H1 (cell line): Measurements from ENCODE around the gene LPCAT1. TPM values are rescaled to one million over a fixed set of nuclear protein-coding genes. Genes with fewer than 3 reads are reported as not detected.

Experiments
- CTCF ChIA-PET: fragments of 300-600 bp; sonication (Branson Sonifier 250); formaldehyde crosslinking; loops from one replicate; lab custom pipeline; 2021; ENCODE audit not compliant: partially characterized antibody; lab: Charles Lee
- POLR2A ChIA-PET: fragments of 300-600 bp; sonication (Branson Sonifier 250); formaldehyde crosslinking; loops from one replicate; lab custom pipeline; 2021; ENCODE audit warnings: inconsistent platforms; ENCODE audit not compliant: partially characterized antibody; lab: Charles Lee
- DNase-seq, 2 experiments: peaks; one replicate each; pipeline versions ENCODE4 v3.0.0 to v3.0.0-alpha.2; 2010 to 2022; ENCODE audit warnings: low spot score in 2 of 2, low read depth in 1 of 2, mixed read lengths in 1 of 2
- FAIRE-seq: peaks from 2 replicates; lab custom pipeline; 2011; peaks lifted over from hg19 to GRCh38; lab: Jason Lieb, UNC
- H2AFZ ChIP-seq: 2 replicates; pipeline ENCODE4 v1.8.1; 2012; ENCODE audit warnings: low read length, inconsistent platforms
- H2AK5ac ChIP-seq: 2 replicates; pipeline ENCODE4 v1.6.1; 2013; ENCODE audit warnings: low read depth, low read length
- H2BK120ac ChIP-seq: replicated peaks from 2 replicates; pipeline ENCODE3; 2013; ENCODE audit warnings: low read depth, low read length, inconsistent platforms
- H2BK12ac ChIP-seq: 2 replicates; pipeline ENCODE4 v1.6.1; 2013; ENCODE audit warnings: low read depth, low read length
- H2BK15ac ChIP-seq: 2 replicates; pipeline ENCODE4 v1.6.1; 2013; ENCODE audit warnings: low read length
- H2BK20ac ChIP-seq: 2 replicates; pipeline ENCODE4 v1.6.1; 2013; ENCODE audit warnings: low read length
- H2BK5ac ChIP-seq: 2 replicates; pipeline ENCODE4 v1.6.1; 2013; ENCODE audit warnings: low read depth, low read length
- H3K14ac ChIP-seq: 2 replicates; pipeline ENCODE4 v1.6.1; 2013; ENCODE audit warnings: inconsistent platforms; ENCODE audit not compliant: insufficient read length
- H3K18ac ChIP-seq: 2 replicates; pipeline ENCODE4 v1.6.1; 2013; ENCODE audit warnings: low read length; ENCODE audit errors: extremely low read depth
- H3K23ac ChIP-seq: 2 replicates; pipeline ENCODE4 v1.6.1; 2013; ENCODE audit warnings: inconsistent platforms; ENCODE audit not compliant: insufficient read length
- H3K23me2 ChIP-seq: 2 replicates; pipeline ENCODE4 v1.6.1; 2013; ENCODE audit warnings: low read depth, low read length
- H3K27ac ChIP-seq: 2 replicates; pipeline ENCODE4 v1.6.1; 2011; ENCODE audit warnings: low read depth, low read length, inconsistent platforms
- H3K27me3 ChIP-seq, 4 experiments: replicated peaks in 1 of 4; 1 replicate in 1 of 4; 2 replicates in 3 of 4; pipeline versions ENCODE4 v1.6.1 to v1.8.1; 2011 to 2013; ENCODE audit warnings: low read length in 3 of 4, mild to moderate bottlenecking in 3 of 4, inconsistent platforms in 2 of 4, mixed read lengths in 2 of 4, moderate library complexity in 1 of 4; ENCODE audit not compliant: control insufficient read depth in 3 of 4, insufficient read depth in 3 of 4; ENCODE audit errors: extremely low read depth in 1 of 4
- H3K36me3 ChIP-seq, 4 experiments: 2 replicates each; pipeline versions ENCODE4 v1.6.1 to v1.8.1; 2011 to 2013; ENCODE audit warnings: mild to moderate bottlenecking in 4 of 4, low read length in 3 of 4, moderate library complexity in 2 of 4, control low read depth in 1 of 4, inconsistent platforms in 1 of 4; ENCODE audit not compliant: insufficient read depth in 4 of 4, control insufficient read depth in 2 of 4
- H3K4ac ChIP-seq: replicated peaks from 2 replicates; pipeline ENCODE3; 2013; ENCODE audit warnings: low read length, low read depth, mixed read lengths, inconsistent platforms; ENCODE audit not compliant: insufficient read length
- H3K4me1 ChIP-seq, 4 experiments: replicated peaks in 1 of 4; 1 replicate in 1 of 4; 2 replicates in 3 of 4; pipeline versions ENCODE4 v1.6.1 to v1.8.1; 2011 to 2013; ENCODE audit warnings: low read length in 3 of 4, inconsistent platforms in 2 of 4, mixed read lengths in 1 of 4; ENCODE audit not compliant: insufficient read depth in 4 of 4, control insufficient read depth in 3 of 4
- H3K4me2 ChIP-seq, 2 experiments: 2 replicates each; pipeline versions ENCODE4 v1.6.1 to v1.8.1; 2011 to 2013; ENCODE audit warnings: low read depth in 2 of 2, low read length in 2 of 2, control low read depth in 1 of 2, inconsistent platforms in 1 of 2, mild to moderate bottlenecking in 1 of 2; ENCODE audit not compliant: insufficient read depth in 1 of 2
- H3K4me3 ChIP-seq, 4 experiments: fragments of 200-600, 300-600 bp in 1 of 4; sonication (generic), shearing (Covaris generic), sonication (Bioruptor Twin) in 1 of 4; 2 replicates each; pipeline versions ENCODE4 v1.5.1 to v1.8.1; 2011 to 2016; ENCODE audit warnings: low read length in 4 of 4, low read depth in 3 of 4, control low read depth in 2 of 4, inconsistent platforms in 2 of 4, mild to moderate bottlenecking in 2 of 4, mixed read lengths in 1 of 4, moderate library complexity in 1 of 4; ENCODE audit not compliant: insufficient read depth in 2 of 4; ENCODE audit errors: extremely low read depth in 1 of 4
- H3K56ac ChIP-seq: replicated peaks from 2 replicates; pipeline ENCODE3; 2013; ENCODE audit warnings: low read depth, mild to moderate bottlenecking, mixed read lengths, low read length, inconsistent platforms; ENCODE audit not compliant: insufficient read length
- H3K79me1 ChIP-seq: 2 replicates; pipeline ENCODE4 v1.6.1; 2013; ENCODE audit warnings: low read depth, low read length, control low read depth
- H3K79me2 ChIP-seq, 2 experiments: 2 replicates each; pipeline versions ENCODE4 v1.6.1 to v1.8.1; 2012 to 2013; ENCODE audit warnings: low read length in 2 of 2, mild to moderate bottlenecking in 2 of 2, inconsistent platforms in 1 of 2; ENCODE audit not compliant: insufficient read depth in 2 of 2, control insufficient read depth in 1 of 2
- H3K9ac ChIP-seq, 4 experiments: replicated peaks in 1 of 4; 1 replicate in 1 of 4; 2 replicates in 3 of 4; pipeline versions ENCODE4 v1.6.1 to v1.8.1; 2011 to 2013; ENCODE audit warnings: low read depth in 3 of 4, low read length in 3 of 4, control low read depth in 2 of 4, mild to moderate bottlenecking in 2 of 4, moderate library complexity in 2 of 4, inconsistent platforms in 1 of 4; ENCODE audit errors: extremely low read depth in 1 of 4
- H3K9me3 ChIP-seq, 2 experiments: 2 replicates each; pipeline versions ENCODE4 v1.6.1 to v1.8.1; 2012 to 2013; ENCODE audit warnings: mild to moderate bottlenecking in 2 of 2, moderate library complexity in 2 of 2, control low read depth in 1 of 2, inconsistent platforms in 1 of 2, low read depth in 1 of 2, low read length in 1 of 2, mixed read lengths in 1 of 2; ENCODE audit not compliant: insufficient read depth in 2 of 2
- H4K20me1 ChIP-seq, 2 experiments: replicated peaks in 1 of 2; 2 replicates each; pipeline versions ENCODE3 to v1.8.1; 2011 to 2013; ENCODE audit warnings: inconsistent platforms in 2 of 2, low read length in 2 of 2, mild to moderate bottlenecking in 1 of 2; ENCODE audit not compliant: insufficient read depth in 2 of 2, control insufficient read depth in 1 of 2
- H4K5ac ChIP-seq: 2 replicates; pipeline ENCODE4 v1.6.1; 2013; ENCODE audit warnings: low read length, low read depth, mixed read lengths, inconsistent platforms; ENCODE audit not compliant: insufficient read length
- H4K8ac ChIP-seq: 2 replicates; pipeline ENCODE4 v1.8.0; 2013; ENCODE audit warnings: mild to moderate bottlenecking, moderate library complexity, low read length, inconsistent platforms; ENCODE audit not compliant: insufficient read depth; ENCODE audit errors: extremely low read depth
- H4K91ac ChIP-seq: replicated peaks from 2 replicates; pipeline ENCODE3; 2013; ENCODE audit warnings: low read length, mixed read lengths, inconsistent platforms; ENCODE audit not compliant: insufficient read length
- POLR2AphosphoS5 ChIP-seq: IDR thresholded peaks from 2 replicates; pipeline ENCODE4 v1.6.1; 2011; ENCODE audit warnings: low read depth, low read length
- SP2 ChIP-seq: IDR thresholded peaks from 2 replicates; pipeline ENCODE4 v1.6.1; 2012; ENCODE audit warnings: mild to moderate bottlenecking, low read length, inconsistent platforms
- WGBS, 2 experiments: shearing (Covaris generic) in 1 of 2; methylation state at CpG; one replicate each; pipeline versions ENCODE4 v1.1.6 to v1.1.7; 2013 to 2015; ENCODE audit warnings: low lambda C conversion rate in 2 of 2, mixed read lengths in 2 of 2, inconsistent platforms in 1 of 2, low coverage in 1 of 2, missing lambda C conversion rate in 1 of 2; ENCODE audit not compliant: insufficient replicate concordance in 2 of 2, insufficient coverage in 1 of 2, insufficient read length in 1 of 2; ENCODE audit errors: extremely low coverage in 1 of 2, missing lambda C conversion rate in 1 of 2; 5-methylcytosine and 5-hydroxymethylcytosine counted together
- polyA plus RNA-seq, 7 experiments: library from polyadenylated mRNA; depleted of rRNA in 3 of 7; stranded (reverse) in 5 of 7; unstranded in 2 of 7; fragments of >200 nt in 5 of 7; fragments of 200-250 nt in 2 of 7; gene quantifications; 1 replicate in 5 of 7; 2 replicates in 1 of 7; 4 replicates in 1 of 7; pipeline versions ENCODE4 v1.2.1 to v1.2.3, GENCODE V29; 2011 to 2013; ENCODE audit warnings: missing spikeins in 2 of 7, mixed read lengths in 2 of 7
- total RNA-seq: library from RNA; stranded (reverse); fragmentation: NEBNext Ultra II Directional; extraction: Animal tissue kit (Norgen Biotek cat#: 25700); gene quantifications from 2 replicates; pipeline ENCODE4 v1.2.1, GENCODE V29; 2021

The LPCAT1 gene
- total and polyA plus RNA-seq, 2 of the 8 experiments (the other 6 are each of a cell fraction or from before 2014, with no cell fraction given) = 107 to 260 TPM

- Histone ChIP-seq H3K18ac (no peak overlapping the region), H4K5ac (no peak overlapping the region), H2AK5ac (no peak overlapping the region), H2BK5ac (no peak overlapping the region), H2BK12ac (no peak overlapping the region), H3K23ac (no peak overlapping the region), H3K36me3 (no peaks in the 10 kb centered on the region), H2BK120ac (no peak overlapping the region), H3K4me3 (no peak overlapping the region), H4K20me1 (peaks cover 2 to 7% of the 10 kb centered on the region in 2 experiments), H3K4me1 (peaks cover 0 to 6% (median 0%) of the 10 kb centered on the region in 4 experiments; a peak in 3 of 7 replicates), H3K79me2 (no peaks in the 10 kb centered on the region), H4K8ac (no peak overlapping the region), H3K9ac (no peak overlapping the region), H2BK20ac (no peak overlapping the region), H3K4me2 (no peak overlapping the region), H3K27ac (no peak overlapping the region), H3K14ac (no peak overlapping the region), H3K9me3 (peaks cover 6% of the 10 kb centered on the region in 2 experiments; a peak in 3 of 4 replicates), H3K27me3 (peaks cover 25 to 56% (median 50%) of the 10 kb centered on the region in 4 experiments), H4K91ac (no peak overlapping the region), H2BK15ac (no peak overlapping the region), H3K4ac (no peak overlapping the region), H3K23me2 (peaks cover 14% of the 10 kb centered on the region; the same call in 1 of the 2 replicates), H3K79me1 (no peaks in the 10 kb centered on the region), H2AFZ (no peak overlapping the region), H3K56ac (no peak overlapping the region)
- DNase-seq (peak in 1 of 2 experiments; percentile 20), FAIRE-seq (no peak)
- CTCF ChIA-PET = interaction anchor here (2.0 to 3.0 kb wide), 3 partner anchors 10 to 69 kb away, joined by 6 to 10 read pairs (median 7); no protein-coding TSS in a partner anchor
- TF ChIP-seq SP2 = no peak
- no peak for TF ChIP-seq POLR2AphosphoS5
- POLR2A ChIA-PET = interaction anchor here (1.3 kb wide), 1 partner anchor 12 kb away, joined by 3 read pairs; no protein-coding TSS in a partner anchor
- WGBS, 2 experiments = 90% methylated on average over 5 of the region's 5 CpGs; no CpG with 5 or more reads in 1 of the 2 experiments
These were observed 75.2 kb downstream of the LPCAT1 start for GRCh38 chr5:1448511-1449011.
